HCT116 (cell line): ENCODE data around the gene BICRA. TPM values are rescaled to one million over a fixed set of nuclear protein-coding genes. Genes with fewer than 3 reads are reported as not detected.

Experiments used
- ATAC-seq: fragments of 200-7000 bp; cut with Tn5 transposase; 2 replicates; pipeline ENCODE4 v1.9.1; 2020; ENCODE audit warnings: mild to moderate bottlenecking, moderate library complexity
- BruUV-seq: library from RNA; stranded (reverse); fragments of 400-500 nt; replicated peaks from 2 replicates; lab custom pipeline; 2021; lab: Mats Ljungman, UMichigan
- CTCF ChIA-PET: fragments of 300-600 bp; sonication (Branson Sonifier 250); formaldehyde crosslinking; loops from one replicate; lab custom pipeline; 2021; ENCODE audit warnings: antibody characterized with exemption; lab: Charles Lee
- POLR2A ChIA-PET: fragments of 300-600, 350-600 bp; sonication (Branson Sonifier 250); formaldehyde crosslinking; loops from one replicate; lab custom pipeline; 2021; ENCODE audit warnings: antibody characterized with exemption; lab: Charles Lee
- RAD21 ChIA-PET, 2 experiments: fragments of 300-600 bp; sonication (Branson Sonifier 250); formaldehyde crosslinking; loops; one replicate each; lab custom pipeline; 2023; ENCODE audit warnings: low total read pairs in 2 of 2; ENCODE audit not compliant: uncharacterized antibody in 2 of 2, unreplicated experiment in 2 of 2, low non-redundant PET in 1 of 2; lab: Charles Lee
- DNase-seq: peaks from one replicate; pipeline ENCODE4 v3.0.0-alpha.2; 2010; ENCODE audit warnings: low read depth, low spot score
- H2AFZ ChIP-seq: fragments of 200-600 bp; shearing (Covaris generic), sonication (generic); 2 replicates; pipeline ENCODE4 v1.6.1; 2017; ENCODE audit warnings: low read depth, mixed run types, mixed read lengths, antibody characterized with exemption, low read length; ENCODE audit not compliant: poor library complexity, severe bottlenecking
- H3K27ac ChIP-seq: 2 replicates; pipeline ENCODE4 v1.5.1; 2012; ENCODE audit warnings: low read depth, low read length
- H3K27me3 ChIP-seq: fragments of 200-600 bp; sonication (generic); 2 replicates; pipeline ENCODE4 v1.6.1; 2016; ENCODE audit warnings: mixed run types, low read length, mixed read lengths; ENCODE audit not compliant: insufficient read depth
- H3K36me3 ChIP-seq, 2 experiments: fragments of 200-500 bp in 1 of 2; fragments of 200-600 bp in 1 of 2; sonication (Bioruptor generic) in 1 of 2; sonication (generic) in 1 of 2; 2 replicates each; pipeline versions ENCODE4 v1.5.1 to v1.6.1; 2014 to 2016; ENCODE audit warnings: low read length in 2 of 2, inconsistent platforms in 1 of 2, mixed read lengths in 1 of 2, mixed run types in 1 of 2; ENCODE audit not compliant: insufficient read depth in 2 of 2, control insufficient read depth in 1 of 2
- H3K4me1 ChIP-seq, 2 experiments: fragments of 200-600 bp in 1 of 2; sonication (generic) in 1 of 2; 2 replicates each; pipeline versions ENCODE4 v1.5.1 to v1.6.1; 2012 to 2017; ENCODE audit warnings: low read length in 2 of 2, inconsistent platforms in 1 of 2, mild to moderate bottlenecking in 1 of 2, mixed read lengths in 1 of 2, mixed run types in 1 of 2, moderate library complexity in 1 of 2; ENCODE audit not compliant: insufficient read depth in 2 of 2, control insufficient read depth in 1 of 2
- H3K4me2 ChIP-seq: fragments of 200-600 bp; sonication (generic); 2 replicates; pipeline ENCODE4 v1.6.1; 2017; ENCODE audit warnings: mixed run types, low read length, mixed read lengths
- H3K4me3 ChIP-seq, 2 experiments: fragments of 200-600 bp in 1 of 2; sonication (generic) in 1 of 2; replicated peaks in 1 of 2; 2 replicates each; pipeline ENCODE4 v1.5.1; 2011 to 2016; ENCODE audit warnings: low read length in 2 of 2, control low read depth in 1 of 2, low read depth in 1 of 2, mild to moderate bottlenecking in 1 of 2, mixed read lengths in 1 of 2, mixed run types in 1 of 2
- H3K79me2 ChIP-seq: fragments of 200-600 bp; sonication (generic); 2 replicates; pipeline ENCODE4 v1.6.1; 2017; ENCODE audit warnings: mild to moderate bottlenecking, mixed run types, low read length, moderate library complexity, mixed read lengths; ENCODE audit not compliant: insufficient read depth
- H3K9ac ChIP-seq: fragments of 200-600 bp; sonication (generic); 2 replicates; pipeline ENCODE4 v1.6.1; 2016; ENCODE audit warnings: low read length, mixed read lengths
- H3K9me2 ChIP-seq: fragments of 200-600 bp; sonication (generic), shearing (Covaris generic); 2 replicates; pipeline ENCODE4 v1.6.1; 2017; ENCODE audit warnings: mixed run types, mild to moderate bottlenecking, moderate library complexity; ENCODE audit not compliant: insufficient read depth
- H3K9me3 ChIP-seq, 2 experiments: fragments of 200-500 bp in 1 of 2; fragments of 200-600 bp in 1 of 2; sonication (Bioruptor generic) in 1 of 2; sonication (generic) in 1 of 2; 2 replicates each; pipeline ENCODE4 v1.6.1; 2014 to 2017; ENCODE audit warnings: low read length in 2 of 2, mixed read lengths in 2 of 2, inconsistent platforms in 1 of 2, low read depth in 1 of 2, mild to moderate bottlenecking in 1 of 2, mixed run types in 1 of 2, moderate library complexity in 1 of 2; ENCODE audit not compliant: control insufficient read depth in 1 of 2, insufficient read depth in 1 of 2
- H4K20me1 ChIP-seq: fragments of 200-600 bp; sonication (generic), shearing (Covaris generic); 2 replicates; pipeline ENCODE4 v1.6.1; 2017; ENCODE audit warnings: mixed run types, mild to moderate bottlenecking, moderate library complexity; ENCODE audit not compliant: insufficient read depth
- ATF3 ChIP-seq: IDR thresholded peaks from 2 replicates; pipeline ENCODE4 v1.6.1; 2012
- CBX3 ChIP-seq: IDR thresholded peaks from 2 replicates; pipeline ENCODE4 v1.6.1; 2012; ENCODE audit warnings: low read depth
- CTCF ChIP-seq, 3 experiments: fragments of 200-600 bp in 1 of 3; sonication (generic) in 1 of 3; IDR thresholded peaks in 2 of 3; conservative IDR thresholded peaks in 1 of 3; 2 replicates each; pipeline ENCODE4 v1.5.1; 2012 to 2017; ENCODE audit warnings: low read depth in 2 of 3, low read length in 2 of 3, antibody characterized with exemption in 1 of 3, borderline replicate concordance in 1 of 3, control low read depth in 1 of 3, mild to moderate bottlenecking in 1 of 3, mixed read lengths in 1 of 3, mixed run types in 1 of 3, moderate library complexity in 1 of 3; ENCODE audit not compliant: insufficient read depth in 1 of 3
- EGR1 ChIP-seq: IDR thresholded peaks from 2 replicates; pipeline ENCODE4 v1.6.1; 2012; ENCODE audit warnings: low read depth
- ELF1 ChIP-seq: IDR thresholded peaks from 2 replicates; pipeline ENCODE4 v1.6.1; 2012; ENCODE audit warnings: low read depth, borderline replicate concordance
- EZH2 ChIP-seq: fragments of 200-600 bp; sonication (generic); IDR thresholded peaks from 2 replicates; pipeline ENCODE4 v1.6.1; 2017; ENCODE audit warnings: antibody characterized with exemption, mixed run types
- EZH2phosphoT487 ChIP-seq: fragments of 200-600 bp; IDR thresholded peaks from 2 replicates; pipeline ENCODE4 v1.6.1; 2018; ENCODE audit warnings: antibody characterized with exemption, borderline replicate concordance
- FOSL1 ChIP-seq: IDR thresholded peaks from 2 replicates; pipeline ENCODE4 v1.6.1; 2012; ENCODE audit warnings: low read depth
- JUND ChIP-seq: IDR thresholded peaks from 2 replicates; pipeline ENCODE4 v1.6.1; 2012
- MAX ChIP-seq: IDR thresholded peaks from 2 replicates; pipeline ENCODE4 v1.6.1; 2012
- REST ChIP-seq: IDR thresholded peaks from 2 replicates; pipeline ENCODE4 v1.6.1; 2012; ENCODE audit warnings: low read depth
- SP1 ChIP-seq: IDR thresholded peaks from 2 replicates; pipeline ENCODE4 v1.6.1; 2012; ENCODE audit warnings: low read depth
- SRF ChIP-seq: IDR thresholded peaks from 2 replicates; pipeline ENCODE4 v1.6.1; 2012; ENCODE audit warnings: low read depth
- ZFX ChIP-seq: fragments of 450-650 bp; IDR thresholded peaks from 2 replicates; pipeline ENCODE4 v1.6.1; 2017
- ZNF274 ChIP-seq: fragments of 200-500 bp; sonication (Bioruptor generic); IDR thresholded peaks from 2 replicates; pipeline ENCODE4 v1.6.1; 2014; ENCODE audit warnings: mild to moderate bottlenecking, low read depth, low read length, inconsistent platforms
- intact Hi-C: fragments of 100-400 bp; cut with micrococcal nuclease; formaldehyde crosslinking; loops from 2 replicates; pipeline ENCODE4 v1.10.0; 2022
- total RNA-seq: library from RNA; stranded (reverse); gene quantifications from one replicate; pipeline ENCODE4 v1.2.1, GENCODE V29; 2021; ENCODE audit not compliant: unreplicated experiment

The BICRA gene
- total RNA-seq, 1 experiment from 2014 or later: 11.3 TPM

- H3K9me3 ChIP-seq: no peaks in the 10 kb centered on the region
- H3K4me1 ChIP-seq: peaks cover 6 to 8% of the 10 kb centered on the region in 2 experiments; a peak in 3 of 4 replicates
- no peak for ATAC-seq
- peaks cover 90% of the 10 kb centered on the region for H3K79me2 ChIP-seq
- intact Hi-C loops: no loop called here
- ChIA-PET RAD21 (no interaction called here), POLR2A (no interaction called here), CTCF (no interaction called here)
- H4K20me1 ChIP-seq: no peaks in the 10 kb centered on the region
- BruUV-seq: no TSS peak
- no peak overlapping the region for H3K4me3 ChIP-seq
- no peak overlapping the region for H3K4me2 ChIP-seq
- H3K27me3 ChIP-seq: no peaks in the 10 kb centered on the region
- H3K27ac ChIP-seq: no peak overlapping the region
- no peak overlapping the region for H3K9ac ChIP-seq
- no peaks in the 10 kb centered on the region for H3K36me3 ChIP-seq
- no peak for TF ChIP-seq FOSL1
- TF ChIP-seq ELF1: no peak
- no peak for TF ChIP-seq MAX
- no peak for TF ChIP-seq CTCF (IDR thresholded peaks at IDR 0.05 in 2 of 3, conservative IDR thresholded peaks at IDR 0.05 in 1 of 3; ENCODE audit: borderline replicate concordance in 1 of 3, insufficient read depth in 1 of 3, low read depth in 2 of 3, low read length in 2 of 3)
- TF ChIP-seq EGR1: no peak
- TF ChIP-seq EZH2: no peak
- no peak for TF ChIP-seq CBX3
- TF ChIP-seq SP1: no peak
- TF ChIP-seq ZFX: no peak
- no peak for TF ChIP-seq ATF3
- no peak for TF ChIP-seq SRF
- no peak for TF ChIP-seq ZNF274
- TF ChIP-seq EZH2phosphoT487: no peak
- no peak for TF ChIP-seq REST
- no peak for TF ChIP-seq JUND
- TF ChIP-seq, all 23 proteins: peak for 0
- Histone ChIP-seq H3K9me2 (no peaks in the 10 kb centered on the region), H2AFZ (no peak overlapping the region)
- DNase-seq: no peak
These were observed 6.8 kb downstream of the BICRA start for GRCh38 chr19:47615714-47616113.
